HG02763 (cell line): ENCODE results near the gene SCYL2.
"Not testable (repeated sequence)": the region's sequence is repeated elsewhere in the genome, so short reads cannot be mapped to it uniquely, and the experiment has no call there.

Experiments used
- ATAC-seq: cut with Tn5 transposase; IDR thresholded peaks from one replicate; pipeline ENCODE4 v1.9.1; 2021; ENCODE audit warnings: mild to moderate bottlenecking, moderate library complexity; ENCODE audit not compliant: unreplicated experiment

Gene SCYL2, protein sequence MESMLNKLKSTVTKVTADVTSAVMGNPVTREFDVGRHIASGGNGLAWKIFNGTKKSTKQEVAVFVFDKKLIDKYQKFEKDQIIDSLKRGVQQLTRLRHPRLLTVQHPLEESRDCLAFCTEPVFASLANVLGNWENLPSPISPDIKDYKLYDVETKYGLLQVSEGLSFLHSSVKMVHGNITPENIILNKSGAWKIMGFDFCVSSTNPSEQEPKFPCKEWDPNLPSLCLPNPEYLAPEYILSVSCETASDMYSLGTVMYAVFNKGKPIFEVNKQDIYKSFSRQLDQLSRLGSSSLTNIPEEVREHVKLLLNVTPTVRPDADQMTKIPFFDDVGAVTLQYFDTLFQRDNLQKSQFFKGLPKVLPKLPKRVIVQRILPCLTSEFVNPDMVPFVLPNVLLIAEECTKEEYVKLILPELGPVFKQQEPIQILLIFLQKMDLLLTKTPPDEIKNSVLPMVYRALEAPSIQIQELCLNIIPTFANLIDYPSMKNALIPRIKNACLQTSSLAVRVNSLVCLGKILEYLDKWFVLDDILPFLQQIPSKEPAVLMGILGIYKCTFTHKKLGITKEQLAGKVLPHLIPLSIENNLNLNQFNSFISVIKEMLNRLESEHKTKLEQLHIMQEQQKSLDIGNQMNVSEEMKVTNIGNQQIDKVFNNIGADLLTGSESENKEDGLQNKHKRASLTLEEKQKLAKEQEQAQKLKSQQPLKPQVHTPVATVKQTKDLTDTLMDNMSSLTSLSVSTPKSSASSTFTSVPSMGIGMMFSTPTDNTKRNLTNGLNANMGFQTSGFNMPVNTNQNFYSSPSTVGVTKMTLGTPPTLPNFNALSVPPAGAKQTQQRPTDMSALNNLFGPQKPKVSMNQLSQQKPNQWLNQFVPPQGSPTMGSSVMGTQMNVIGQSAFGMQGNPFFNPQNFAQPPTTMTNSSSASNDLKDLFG

DNA sequence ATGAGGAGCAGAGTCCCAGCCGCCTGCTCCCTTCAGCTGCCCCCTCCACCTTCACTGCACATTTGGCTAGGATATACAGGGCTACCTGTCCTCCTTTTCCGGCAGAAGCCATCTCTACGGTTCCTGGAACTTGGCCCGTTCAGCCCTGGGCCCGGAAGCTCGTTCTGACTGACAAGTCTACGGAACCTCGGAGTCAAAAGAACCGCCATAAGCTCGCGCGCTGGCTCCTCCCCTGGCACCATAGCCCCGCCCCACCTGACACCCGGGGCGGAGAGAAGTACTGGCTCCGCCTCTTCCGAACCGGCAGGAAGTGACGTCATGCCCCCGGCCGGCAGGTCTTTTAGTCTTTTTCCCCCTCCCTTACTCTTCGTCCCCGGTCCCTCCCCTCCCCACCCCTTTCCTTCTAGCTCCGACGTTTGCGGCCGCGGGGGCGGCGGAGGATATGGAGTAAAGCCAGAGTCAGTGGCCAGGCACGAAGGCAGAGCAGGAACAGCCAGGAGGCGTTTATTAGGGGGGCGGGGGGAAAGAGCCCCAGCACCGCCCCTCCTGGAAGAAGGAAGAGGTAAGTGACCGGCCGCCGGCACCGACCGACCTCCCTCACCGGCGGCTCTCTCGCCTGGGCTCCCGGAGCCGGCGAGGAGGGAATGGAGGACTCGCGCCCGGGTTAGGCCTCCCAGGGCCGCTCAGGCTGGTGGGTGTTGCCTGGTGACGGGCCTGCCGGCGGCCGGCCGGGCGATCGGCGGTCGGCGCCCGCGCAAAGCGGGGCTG lies at the start of gene SCYL2, which contains the start of gene DEPDC4:
TSS of gene SCYL2 (plus strand) at position 343 of the 768 bp plus-strand sequence. CDS start 15,794 bp downstream, outside the sequence.
TSS of gene DEPDC4 (minus strand) at position 245 of the 768 bp plus-strand sequence. CDS start at position 242, 3 bp downstream.
- peak; percentile 92 for ATAC-seq

DNA sequence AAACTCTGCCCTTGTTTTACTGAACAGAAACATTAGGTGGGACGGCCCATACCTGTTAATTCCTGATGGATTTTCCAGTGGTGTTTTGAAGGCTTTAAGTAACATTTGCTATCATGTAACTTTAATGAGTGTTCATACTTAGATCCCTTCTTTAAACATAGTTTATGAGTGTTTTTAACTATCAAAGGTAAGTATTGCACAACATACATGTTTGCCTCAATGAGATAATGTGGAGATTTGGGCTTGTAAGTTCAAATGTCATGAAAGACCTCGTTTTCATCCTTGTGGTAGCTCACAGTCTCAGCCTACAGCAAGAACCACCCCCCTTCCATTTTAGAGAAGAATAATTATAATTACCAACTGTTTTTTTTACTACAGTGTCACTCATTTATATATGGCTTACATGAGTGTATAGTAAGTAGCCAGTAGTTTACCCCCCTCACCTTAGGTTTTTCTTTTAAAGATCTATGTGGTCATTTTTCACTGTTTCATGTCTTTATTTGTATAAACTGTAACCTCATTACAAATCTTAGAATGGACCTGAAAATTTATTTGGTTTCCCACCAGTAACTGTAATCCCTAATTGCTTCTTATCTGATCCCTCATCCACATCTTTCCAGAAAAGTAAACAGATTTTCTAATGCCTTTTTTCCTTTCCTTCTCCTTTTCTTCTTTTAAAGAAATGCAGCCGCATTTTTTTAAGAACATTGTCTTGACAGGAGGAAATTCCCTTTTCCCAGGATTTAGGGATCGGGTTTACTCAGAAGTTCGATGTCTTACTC lies 47.5 kb upstream of the SCYL2 start:
- ATAC-seq, result no peak

DNA sequence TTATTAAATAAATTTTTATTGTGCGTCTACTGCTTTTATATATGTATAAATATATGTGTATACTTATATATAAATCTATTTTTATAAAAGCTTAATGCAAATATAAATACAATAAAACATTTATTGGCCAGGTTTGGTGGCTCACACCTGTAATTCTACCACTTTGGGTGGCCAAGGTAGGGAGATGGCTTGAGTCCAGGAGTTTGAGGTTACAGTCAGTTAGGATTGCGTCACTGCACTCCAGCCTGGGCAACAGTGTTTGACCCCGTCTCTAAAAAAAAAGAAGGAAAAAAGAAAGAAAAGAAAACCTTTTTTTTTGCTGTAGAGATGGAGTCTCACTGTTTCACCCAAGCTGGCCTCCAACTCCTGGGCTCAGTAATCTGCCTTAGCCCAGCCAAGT lies 45.5 kb upstream of the SCYL2 start:
- no peak for ATAC-seq

DNA sequence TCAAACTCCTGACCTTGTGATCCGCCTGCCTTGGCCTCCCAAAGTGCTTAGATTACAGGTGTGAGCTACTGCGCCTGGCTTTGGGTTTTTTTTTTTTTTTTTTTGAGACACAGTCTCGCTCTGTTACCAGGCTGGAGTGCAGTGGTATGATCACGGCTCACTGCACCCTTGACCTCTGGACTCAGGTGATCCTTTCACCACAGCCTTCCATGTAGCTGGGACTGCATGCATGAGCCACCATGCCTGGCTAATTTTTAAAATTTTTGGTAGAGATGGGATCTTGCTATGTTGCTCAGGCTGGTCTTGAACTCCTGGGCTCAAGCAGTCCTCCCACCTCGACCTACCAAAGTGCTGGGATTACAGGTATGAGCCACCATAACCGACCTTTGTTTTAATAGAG lies 44.8 kb upstream of the SCYL2 start:
- ATAC-seq, result not testable (repeated sequence)

DNA sequence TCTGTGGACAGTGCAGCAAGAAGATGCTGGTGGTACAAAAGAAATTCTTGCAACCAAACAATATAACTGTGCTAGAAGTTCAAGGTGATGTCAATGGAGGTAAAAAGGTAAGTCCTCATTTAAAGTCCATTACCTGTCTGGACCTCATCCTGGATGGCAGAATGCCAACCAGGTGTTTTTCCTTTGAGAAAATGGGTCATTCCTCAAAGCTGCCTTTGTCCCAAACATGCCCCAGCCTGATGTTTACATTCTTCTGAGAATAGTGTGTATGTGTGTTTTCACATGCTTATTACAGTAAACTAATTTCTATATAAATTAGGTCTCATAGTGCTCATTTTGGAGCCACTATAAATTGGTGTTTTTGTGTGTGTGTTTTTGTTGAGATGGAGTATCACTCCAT lies 41.5 kb upstream of the SCYL2 start:
- no peak for ATAC-seq

DNA sequence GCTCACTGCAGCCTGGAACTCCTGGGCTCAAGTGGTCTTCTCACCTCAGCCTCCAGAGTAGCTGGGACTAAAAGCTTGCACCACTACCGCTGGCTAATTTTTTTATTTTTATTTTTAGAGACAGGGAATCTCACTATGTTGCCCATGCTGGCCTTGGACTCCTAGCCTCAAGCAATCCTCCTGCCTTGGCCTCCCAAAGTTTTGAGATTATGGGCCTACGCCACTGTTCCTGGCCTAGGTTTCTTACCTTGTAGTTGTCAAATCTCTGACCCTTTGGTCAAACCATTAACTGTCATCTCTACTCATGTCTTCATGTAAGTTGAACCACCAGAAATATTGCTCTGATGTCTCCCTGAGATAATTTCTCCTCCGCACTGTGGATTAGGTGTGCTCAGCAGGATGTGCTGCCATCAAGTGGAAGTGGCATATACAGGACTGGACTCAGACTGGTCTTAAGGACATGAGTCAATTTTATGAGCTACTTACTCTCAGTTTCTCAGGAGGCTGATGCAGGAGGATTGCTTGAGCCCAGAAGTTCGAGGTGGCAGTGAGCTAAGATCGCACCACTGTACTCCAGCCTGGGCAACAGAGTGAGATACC lies 37.8 kb upstream of the SCYL2 start:
- ATAC-seq, result no peak

DNA sequence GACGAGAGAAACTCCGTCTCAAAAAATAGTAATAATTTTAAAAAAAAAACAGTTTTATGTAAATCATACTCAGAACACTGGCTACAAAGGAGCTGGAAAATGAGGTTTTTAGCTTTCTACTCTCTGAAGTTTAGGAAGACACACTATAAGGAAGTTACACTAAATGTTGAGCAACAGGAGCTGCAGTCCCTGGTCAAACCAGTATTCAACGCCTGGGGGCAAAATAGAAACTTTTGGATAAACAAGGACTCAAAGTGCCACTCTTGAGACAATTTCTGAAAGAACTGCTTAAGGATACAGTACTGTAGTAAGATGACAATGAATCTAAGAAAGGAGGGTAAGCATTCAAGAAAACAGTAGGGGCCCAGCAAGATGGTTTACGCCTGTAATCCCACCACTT lies 37.1 kb upstream of the SCYL2 start:
- no peak for ATAC-seq

DNA sequence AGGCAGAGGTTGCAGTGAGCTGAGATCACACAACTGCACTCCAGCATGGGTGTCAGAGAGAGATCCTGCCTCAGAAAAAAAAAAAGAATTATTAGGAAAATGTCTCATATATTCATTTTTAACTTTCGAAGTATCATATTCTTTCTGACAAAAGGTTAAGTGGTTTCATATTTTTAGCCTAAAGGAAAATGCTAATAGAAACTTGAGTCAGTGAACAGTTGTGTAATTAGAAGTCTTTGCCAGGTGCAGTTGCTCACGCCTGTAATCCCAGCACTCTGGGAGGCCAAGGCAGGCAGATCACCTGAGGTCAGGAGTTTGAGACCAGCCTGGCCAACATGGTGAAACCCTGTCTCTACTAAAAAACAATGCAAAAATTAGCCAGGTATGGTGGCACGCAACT lies 35.1 kb upstream of the SCYL2 start:
- ATAC-seq, result not testable (repeated sequence)

DNA sequence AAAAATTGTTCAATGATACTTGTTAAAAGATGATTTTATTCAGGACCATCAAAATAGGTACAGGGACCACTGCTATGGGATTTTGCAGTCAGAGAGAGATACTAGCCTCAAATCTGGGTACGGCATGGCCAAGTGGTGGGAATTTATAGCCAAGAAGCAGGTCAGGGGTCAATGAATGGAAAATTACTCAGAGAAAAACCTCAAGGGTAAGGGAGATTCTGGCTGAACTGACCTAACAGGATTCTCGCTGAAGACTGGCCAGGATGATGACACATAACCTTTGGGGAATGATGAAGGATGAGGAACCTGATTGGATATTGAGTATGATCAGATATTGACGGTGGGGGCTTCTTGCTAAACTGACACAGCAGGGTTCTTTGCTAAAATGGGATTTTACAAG lies 32.8 kb upstream of the SCYL2 start:
- ATAC-seq, result no peak

DNA sequence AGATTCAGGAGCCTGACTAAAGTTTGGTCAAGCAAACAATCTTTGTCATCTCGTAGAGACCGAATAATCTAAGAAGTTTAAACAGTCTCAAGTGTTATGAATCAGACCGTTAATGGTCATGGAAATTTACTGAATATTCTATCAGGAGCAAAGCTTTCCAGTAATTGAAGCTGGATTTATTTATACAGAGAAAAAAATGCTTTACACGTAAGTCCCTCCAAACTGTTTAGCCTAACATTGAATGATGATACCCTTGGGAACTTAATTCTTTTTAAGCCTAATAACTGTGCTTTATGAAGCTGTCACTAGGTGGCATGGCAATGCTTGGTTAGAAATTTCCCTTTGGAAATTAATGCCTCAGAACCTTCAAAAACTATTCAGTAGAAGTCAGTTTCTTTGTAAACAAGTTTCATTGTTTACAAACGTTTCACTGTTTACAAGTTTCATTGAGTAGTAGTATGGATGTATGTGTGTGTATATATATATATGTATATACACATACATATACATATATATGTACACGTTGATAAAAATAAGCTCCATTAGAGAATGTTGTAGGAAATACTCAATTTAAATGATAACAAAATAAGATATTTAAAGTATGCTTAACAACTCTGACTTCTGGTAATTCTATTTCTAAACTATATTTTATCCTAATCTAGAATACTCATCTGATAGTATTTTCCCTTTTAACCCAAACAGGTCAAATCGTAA lies 32.2 kb upstream of the SCYL2 start:
- ATAC-seq, result no peak

DNA sequence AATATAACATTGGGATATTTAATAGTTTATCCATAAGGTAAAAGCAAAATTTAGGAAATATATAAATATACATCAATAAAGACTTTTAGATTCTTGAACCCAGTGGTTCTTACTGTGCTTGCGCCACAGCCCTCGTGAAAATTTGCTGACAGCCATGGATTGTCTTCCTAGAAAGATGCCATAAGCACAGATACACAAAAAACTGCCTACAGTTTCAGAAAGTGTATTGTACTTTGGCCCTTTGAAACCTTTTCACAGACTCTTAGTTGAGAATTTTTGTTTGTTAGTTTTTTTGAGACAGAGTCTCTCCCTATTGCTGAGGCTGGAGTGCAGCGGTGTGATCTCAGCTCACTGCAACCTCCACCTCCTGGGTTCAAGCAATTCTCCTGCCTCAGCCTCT lies 28.2 kb upstream of the SCYL2 start:
- ATAC-seq, result no peak

DNA sequence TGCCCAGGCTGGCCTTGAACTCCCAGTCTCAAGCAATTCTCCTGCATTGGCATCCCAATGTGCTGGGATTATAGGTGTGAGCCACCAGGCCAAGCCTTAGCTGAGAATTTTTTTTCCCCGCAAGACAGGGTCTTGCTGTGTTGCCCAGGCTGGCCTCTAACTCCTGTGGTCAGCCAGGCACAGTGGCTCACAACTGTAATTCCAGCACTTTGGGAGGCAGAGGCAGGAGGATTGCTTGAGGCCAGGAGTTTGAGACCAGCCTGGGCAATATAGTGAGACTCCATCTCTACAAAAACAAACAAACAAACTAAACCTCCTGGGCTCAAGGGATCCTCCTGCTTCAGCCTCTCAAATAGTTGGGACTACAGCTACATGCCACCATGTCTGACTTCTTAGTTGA lies 27.4 kb upstream of the SCYL2 start:
- ATAC-seq, result no peak

DNA sequence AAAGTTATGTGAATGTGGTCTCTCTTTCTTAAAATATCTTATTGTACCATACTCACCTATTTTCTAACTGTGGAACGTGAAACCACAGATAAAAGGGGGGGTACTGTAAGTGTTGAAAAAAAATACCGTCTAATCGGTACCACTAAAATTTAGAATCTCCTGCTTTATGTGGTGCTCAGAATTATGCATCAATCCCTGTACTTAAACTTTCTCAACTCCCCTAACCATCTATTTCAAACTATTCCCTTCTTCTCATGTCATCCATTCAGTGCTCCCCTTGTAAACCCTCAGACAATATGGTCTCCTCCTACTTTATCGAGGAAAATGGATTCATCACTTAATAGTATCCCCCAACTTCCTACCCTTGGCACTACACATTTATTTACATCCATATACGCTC lies 23.8 kb upstream of the SCYL2 start:
- no peak for ATAC-seq

DNA sequence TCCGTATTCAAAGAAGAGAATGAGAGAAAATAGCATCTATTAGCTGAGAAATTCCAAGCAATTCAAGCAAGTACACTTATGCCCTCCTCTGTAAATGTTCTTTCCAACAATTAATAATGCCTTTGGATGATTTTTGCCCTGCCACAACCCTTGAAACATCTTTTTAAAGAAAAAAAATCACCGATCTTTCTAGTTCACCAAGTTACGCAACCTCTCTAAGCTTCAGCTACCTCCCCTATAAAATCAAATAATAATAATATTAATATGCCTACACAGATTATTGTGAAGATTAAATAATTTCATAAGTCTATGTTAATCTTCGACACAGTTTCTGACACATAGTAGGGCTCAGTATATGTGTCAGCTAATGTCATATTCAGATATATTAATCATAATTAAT lies 19.2 kb upstream of the SCYL2 start:
- no peak for ATAC-seq

DNA sequence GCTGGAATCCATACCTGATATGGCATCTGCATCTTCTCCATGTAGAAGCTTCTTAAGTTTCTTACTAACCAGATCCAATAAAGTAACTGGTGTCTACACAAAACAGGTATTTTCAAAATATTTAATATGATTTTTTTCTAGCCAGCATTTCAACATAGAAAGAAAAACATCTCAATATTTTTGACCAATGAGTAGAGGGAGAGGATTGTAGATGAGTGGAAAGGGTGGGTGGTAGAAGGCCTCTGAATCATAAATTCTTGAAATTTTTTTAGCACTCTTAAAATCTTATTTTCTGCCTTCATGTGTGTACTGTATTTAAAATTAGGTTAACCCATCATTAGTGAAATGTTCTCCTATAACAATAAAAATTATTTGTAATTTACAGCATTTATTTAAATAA lies 18.1 kb upstream of the SCYL2 start:
- ATAC-seq, result no peak

DNA sequence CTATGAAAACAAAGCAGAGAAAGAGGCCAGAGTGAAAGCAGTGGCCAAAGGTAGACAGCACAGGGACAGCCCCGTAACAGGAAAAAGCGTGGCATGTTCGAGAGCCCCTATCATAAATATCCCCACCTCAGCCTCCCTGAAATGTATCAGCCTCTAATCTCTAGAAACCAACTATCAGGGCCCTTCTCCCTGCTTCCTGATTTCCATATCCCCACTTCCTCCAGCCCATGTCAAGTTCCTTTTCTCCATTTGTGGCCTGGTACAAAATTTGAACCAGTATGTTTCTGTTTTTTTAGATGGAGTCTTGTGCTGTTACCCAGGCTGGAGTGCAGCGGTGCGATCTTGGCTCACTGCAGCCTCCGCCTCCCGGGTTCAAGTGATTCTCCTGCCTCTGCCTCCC lies 17.0 kb upstream of the SCYL2 start:
- no peak for ATAC-seq

DNA sequence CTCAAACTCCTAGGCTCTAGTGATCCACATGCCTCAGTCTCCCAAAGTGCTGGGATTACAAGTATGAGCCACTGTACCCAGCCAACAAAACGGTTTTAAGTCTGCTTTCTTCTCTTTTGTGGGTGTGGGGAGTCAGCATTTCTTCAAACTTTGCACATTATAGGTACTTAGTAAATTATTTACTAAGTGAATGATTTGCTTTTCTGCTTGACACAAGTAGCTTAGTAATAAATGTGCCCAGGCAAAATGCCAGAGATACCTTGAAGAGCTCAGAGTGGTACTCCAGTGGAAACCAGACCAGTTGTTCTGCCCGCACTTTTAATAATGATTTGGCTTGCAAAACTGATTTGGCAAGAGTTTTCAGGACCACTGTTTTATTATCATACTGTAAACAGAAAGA lies 15.1 kb upstream of the SCYL2 start:
- no peak for ATAC-seq

DNA sequence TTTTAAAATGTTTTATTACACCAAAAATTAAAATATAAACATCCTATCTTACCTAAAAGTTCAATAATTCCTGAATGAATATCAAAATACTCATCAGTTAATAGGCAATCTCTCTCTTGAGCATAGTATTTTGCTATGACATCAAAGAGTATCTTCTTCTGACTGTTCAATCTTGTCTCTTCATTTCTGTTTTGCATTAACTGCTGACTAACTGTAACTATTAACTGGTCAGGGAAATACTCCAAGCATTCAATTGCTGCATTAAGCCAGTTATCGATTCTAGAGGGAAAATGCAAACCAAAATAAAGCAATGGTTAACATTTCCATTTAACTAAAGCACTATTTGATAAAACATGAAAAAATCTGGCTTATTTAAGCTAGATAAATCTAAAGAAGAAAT lies 13.5 kb upstream of the SCYL2 start:
- ATAC-seq, result no peak

DNA sequence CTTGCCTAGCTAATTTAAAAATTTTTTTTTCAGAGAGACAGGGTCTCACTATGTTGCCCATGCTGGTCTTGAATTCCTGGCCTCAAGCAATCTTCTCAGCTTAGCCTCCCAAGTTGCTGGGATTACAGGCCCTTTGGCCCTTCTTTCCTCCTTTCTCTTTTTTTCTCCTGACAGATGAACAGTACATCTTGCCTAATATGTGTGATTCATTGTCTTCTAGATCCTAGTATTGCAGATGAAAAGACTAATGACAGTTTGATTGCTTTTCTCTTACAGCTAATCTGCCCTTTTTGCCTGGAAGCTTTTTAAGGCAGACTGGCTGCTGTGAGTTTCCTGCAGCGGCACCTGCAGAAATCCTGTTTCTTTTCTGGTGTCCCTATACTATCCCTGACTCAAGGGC lies 12.1 kb upstream of the SCYL2 start:
- ATAC-seq, result no peak
